Esophagus muscularis mucosa (tissue), 3 donors: ENCODE measurements around the gene MAP2K5.

Experiments used
- POLR2A ChIP-seq: fragments of 450-650 bp; IDR thresholded peaks from one replicate; pipeline ENCODE4 v1.6.1; 2017; ENCODE audit warnings: antibody characterized with exemption, moderate library complexity, mild to moderate bottlenecking, low read depth
- POLR2AphosphoS5 ChIP-seq, 2 donors: sonication (generic); formaldehyde crosslinking; IDR thresholded peaks; one replicate each; pipeline ENCODE4 v1.6.1; 2017; ENCODE audit warnings: antibody characterized with exemption in 2 of 2
- TF ChIP-seq, protein P1 (sequence below), 3 experiments: fragments of 200-600 bp in 2 of 3; fragments of 450-650 bp in 1 of 3; sonication (generic) in 2 of 3; IDR thresholded peaks; one replicate each; pipeline ENCODE4 v1.5.1; 2017 to 2019; ENCODE audit warnings: antibody characterized with exemption in 3 of 3, mild to moderate bottlenecking in 2 of 3, moderate library complexity in 1 of 3

DNA sequence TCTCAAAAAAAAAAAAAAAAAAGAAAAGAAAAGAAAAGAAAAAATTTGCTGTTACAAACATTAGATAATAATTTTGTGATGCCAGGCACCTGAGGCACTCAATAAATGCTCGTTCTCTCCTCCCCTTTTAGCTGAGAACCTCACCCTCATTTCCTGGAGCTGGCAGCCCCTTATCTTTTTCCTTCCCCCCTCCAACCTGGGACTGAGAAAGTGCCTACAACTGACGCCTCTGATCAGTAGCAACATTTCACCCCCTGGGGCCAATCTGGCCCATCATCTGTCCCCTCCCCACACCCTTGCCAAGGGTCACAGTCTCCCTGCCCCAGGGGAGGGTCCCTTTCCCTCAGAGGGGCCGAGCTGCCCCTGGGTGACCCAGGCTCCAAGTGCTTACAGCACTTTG lies 309.9 kb downstream of the MAP2K5 start:
- TF ChIP-seq, protein P1, sequence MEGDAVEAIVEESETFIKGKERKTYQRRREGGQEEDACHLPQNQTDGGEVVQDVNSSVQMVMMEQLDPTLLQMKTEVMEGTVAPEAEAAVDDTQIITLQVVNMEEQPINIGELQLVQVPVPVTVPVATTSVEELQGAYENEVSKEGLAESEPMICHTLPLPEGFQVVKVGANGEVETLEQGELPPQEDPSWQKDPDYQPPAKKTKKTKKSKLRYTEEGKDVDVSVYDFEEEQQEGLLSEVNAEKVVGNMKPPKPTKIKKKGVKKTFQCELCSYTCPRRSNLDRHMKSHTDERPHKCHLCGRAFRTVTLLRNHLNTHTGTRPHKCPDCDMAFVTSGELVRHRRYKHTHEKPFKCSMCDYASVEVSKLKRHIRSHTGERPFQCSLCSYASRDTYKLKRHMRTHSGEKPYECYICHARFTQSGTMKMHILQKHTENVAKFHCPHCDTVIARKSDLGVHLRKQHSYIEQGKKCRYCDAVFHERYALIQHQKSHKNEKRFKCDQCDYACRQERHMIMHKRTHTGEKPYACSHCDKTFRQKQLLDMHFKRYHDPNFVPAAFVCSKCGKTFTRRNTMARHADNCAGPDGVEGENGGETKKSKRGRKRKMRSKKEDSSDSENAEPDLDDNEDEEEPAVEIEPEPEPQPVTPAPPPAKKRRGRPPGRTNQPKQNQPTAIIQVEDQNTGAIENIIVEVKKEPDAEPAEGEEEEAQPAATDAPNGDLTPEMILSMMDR (IDR thresholded peaks at IDR 0.05): no peak
- TF ChIP-seq POLR2A: no peak
- no peak for TF ChIP-seq POLR2AphosphoS5 (IDR thresholded peaks at IDR 0.05)
